GM21390 (cell line): ENCODE data around the gene TMEM225B.
"Not testable (repeated sequence)": the region's sequence is repeated elsewhere in the genome, so short reads cannot be mapped to it uniquely, and the experiment has no call there.

ENCODE experiments used
- ATAC-seq: cut with Tn5 transposase; IDR thresholded peaks from one replicate; pipeline ENCODE4 v1.9.1; 2021; ENCODE audit not compliant: unreplicated experiment

The TMEM225B gene

DNA sequence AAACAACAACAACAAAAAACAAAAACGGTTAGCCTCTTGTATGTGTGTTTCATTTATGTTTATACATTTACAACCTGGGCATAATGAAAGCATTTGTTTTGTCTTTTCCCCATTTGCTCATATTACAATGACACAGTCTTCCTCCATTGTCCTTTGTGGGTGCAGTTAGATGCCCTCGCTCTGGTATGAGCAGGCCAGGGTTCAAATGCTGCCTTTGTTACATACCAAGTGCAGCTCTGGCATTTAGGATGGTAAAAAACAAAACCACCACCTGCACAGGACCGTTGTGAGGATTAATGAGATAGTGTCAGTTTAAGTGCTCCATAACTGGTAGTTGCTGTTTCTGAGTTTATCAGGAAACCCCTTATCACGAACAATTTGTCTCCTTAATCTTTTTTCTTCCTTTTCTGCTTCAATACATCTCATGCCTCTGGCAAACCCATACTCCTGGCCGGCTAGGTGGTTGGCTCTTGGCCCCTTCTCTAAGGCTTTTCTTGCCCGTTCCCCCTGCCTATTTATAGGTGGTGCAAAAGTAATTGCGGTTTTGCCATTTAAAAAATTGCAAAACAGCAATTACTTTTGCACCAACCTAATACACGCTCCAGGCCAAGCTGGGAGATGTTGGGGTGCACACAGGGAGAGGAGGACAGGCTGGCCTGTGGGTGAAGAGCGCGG is 18.6 kb upstream of the TMEM225B start:
- no peak for ATAC-seq

DNA sequence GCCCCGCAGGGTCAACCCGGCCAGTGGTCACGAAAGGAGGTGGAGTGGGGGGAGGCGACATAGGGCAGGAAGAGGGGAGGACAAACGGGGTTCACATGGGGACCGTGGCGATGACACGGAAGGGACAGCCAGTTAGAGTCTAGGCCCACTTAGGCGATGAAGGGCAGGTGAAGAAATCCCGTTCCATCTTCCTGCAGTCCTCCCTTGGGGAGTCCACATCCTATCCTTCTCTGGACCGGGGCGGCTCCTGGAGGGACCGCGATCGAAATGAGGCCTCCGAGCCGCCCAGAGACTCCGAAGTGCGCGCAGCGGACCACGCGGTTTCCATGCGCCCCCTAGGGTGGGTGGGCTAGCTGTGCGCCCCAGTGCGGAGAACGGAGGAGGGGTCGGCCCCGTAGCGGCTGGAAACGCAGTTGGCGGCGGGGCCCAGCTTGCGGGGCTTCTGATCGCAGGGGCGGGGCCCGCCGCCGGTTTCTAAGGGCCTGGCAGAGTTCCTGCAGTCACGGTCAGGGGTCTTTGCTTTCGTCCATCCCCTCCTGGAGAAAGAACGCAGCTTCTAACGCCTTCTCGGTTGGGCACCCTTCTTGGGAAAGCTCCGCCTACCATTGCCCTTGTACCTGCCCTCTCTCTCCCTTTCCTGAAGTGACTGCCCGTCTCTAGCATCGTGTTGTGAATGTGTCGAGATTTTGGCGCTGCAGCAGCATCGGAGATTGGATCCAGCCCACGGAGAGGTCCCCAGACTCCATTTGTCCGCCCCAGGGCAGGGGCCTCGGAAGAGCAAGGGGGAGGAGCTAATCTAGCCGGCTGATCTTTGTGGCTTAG is 17.9 kb upstream of the TMEM225B start:
- ATAC-seq = no peak

DNA sequence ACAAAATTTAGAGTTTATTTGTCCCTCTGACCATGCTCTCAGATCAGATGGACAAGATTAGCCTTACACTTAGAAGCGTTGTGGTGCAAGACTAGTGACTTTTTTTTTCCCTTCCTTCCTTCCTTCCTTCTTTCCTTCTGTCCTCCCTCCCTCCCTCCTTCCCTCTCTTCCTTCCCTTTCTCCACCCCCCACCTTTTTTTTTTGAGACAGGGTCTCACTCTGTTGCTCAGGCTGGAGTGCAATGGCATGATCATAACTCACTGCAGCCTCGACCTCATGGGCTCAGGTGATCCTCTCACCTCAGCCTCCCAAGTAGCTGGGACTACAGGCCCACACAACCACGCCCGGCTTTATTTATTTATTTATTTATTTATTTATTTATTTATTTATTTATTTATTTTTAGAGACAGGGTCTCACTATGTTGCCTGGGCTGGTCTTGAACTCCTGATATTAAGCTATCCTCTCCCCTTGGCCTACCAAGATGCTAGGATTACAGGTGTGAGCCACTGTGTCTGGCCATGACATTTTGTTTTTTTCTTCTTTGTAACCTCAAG is 17.2 kb upstream of the TMEM225B start:
- ATAC-seq = not testable (repeated sequence)

DNA sequence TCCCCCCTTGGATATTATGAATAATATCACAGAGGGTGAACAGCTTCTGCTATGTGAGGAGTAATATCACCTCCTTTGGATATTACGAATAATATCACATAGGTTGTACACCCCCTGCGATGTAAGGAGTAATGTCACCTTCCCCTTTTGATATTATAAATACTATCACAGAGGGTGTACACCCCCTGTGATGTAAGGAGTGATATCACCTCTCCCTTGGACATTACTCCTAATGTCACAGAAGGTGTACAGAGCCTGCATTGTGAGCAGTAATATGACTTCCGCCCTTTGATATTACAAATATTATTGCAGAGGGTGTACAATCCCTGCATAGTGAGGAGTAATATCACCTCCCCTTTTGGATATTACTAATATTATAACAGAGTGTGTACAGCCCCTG is 9.2 kb upstream of the TMEM225B start:
- no peak for ATAC-seq

DNA sequence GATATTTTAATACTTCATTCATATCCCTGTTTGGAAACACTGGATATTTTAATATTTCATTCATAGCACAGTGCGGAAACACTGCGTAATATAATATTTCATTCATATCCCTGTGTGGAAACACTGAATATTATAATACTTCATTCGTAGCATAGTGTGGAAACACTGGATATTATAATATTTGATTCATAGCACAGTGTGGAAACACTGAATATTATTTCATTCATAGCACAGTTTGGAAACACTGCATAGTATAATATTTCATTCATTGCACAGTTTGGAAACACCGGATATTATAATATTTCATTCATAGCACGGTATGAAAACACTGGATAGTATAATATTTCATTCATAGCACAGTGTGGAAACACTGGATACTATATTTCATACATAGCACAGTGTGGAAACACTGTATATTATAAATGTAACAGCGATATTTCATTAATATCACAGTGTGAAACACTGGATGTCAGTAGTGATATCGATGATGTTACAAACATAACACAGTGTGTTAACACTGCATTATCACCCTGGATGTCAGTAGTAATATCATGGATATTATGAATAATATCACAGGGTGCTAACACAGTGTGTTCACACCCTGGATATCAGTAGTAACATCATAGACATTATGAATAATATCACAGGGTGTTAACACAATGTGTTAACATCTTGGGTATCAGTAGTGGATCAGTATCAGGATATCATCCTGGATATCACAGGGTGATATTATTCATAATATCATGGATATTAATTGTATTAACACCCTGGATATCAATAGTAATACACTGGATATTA is 2.9 kb upstream of the TMEM225B start:
- ATAC-seq = no peak

DNA sequence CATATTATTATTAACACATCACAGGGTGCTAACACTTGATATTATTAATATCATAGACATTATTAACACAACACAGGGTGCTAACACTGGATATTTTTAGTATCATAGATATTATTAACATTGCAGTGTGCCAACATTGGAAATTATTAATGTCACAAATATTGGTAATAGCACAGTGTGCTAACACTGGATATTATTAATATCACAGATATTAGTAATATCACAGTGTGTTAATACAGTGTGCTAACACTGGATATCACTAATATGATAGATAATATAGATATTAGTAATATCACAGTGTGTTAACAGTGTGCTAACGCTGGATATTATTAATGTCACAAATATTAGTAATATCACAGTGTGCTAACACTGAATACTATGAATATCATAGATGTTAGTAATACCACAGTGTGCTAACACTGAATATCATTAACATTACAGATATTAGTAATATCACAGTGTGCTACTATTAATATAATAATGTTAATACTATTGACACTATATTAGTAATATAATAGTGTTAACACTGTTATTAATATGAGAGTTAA is 1.6 kb upstream of the TMEM225B start:
- ATAC-seq = no peak

DNA sequence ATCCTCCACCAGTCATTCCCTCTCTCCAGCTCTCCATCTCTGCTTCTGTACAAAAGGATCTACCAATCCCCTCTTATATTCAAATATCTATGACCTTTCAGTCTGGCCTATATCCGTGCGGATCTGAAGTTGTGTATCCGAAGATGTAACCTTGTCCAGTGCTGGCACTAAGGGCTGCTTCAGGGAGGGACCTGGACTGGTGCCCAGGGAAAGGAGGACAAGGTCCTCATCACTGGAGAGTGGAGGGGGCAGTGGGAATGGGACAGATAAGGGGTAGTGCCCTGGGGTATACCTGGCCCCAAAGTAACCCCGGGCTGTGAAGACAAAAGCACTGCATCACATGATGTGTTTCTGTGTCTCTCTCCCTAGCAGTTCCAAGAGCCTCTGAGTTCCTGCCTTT is 1.8 kb downstream of the TMEM225B start:
- ATAC-seq = no peak

DNA sequence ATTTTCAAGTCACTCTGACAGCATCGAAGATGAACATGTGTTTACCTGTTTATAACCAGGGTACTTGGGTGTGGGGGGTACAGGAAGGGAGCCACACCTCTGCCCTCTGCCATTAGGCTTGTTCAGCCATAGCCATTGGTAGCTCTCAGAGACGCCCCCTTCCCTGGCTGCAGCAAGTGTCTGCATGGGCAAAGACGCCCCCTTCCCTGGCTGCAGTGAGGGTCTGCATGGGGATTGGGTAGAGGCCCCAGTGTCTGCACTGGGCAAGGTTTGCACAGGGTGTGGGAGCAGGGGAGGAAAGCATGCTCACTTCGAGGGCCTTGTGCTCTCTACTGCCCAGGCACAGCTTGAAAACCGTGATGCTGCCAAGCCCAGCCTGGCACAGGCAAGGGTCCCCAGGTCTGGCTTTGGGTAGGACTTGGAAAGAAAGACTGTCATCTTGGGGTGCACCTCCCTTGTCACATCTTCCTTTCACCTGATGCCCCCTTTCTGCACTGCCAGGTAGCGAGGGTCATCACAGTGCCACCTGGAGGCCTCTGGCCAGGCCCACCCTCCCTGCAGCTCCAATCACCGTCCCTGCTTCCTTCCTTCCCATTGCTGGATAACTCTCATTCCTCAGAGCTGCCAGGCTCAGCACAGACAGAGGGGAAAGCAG is 3.7 kb downstream of the TMEM225B start:
- no peak for ATAC-seq

DNA sequence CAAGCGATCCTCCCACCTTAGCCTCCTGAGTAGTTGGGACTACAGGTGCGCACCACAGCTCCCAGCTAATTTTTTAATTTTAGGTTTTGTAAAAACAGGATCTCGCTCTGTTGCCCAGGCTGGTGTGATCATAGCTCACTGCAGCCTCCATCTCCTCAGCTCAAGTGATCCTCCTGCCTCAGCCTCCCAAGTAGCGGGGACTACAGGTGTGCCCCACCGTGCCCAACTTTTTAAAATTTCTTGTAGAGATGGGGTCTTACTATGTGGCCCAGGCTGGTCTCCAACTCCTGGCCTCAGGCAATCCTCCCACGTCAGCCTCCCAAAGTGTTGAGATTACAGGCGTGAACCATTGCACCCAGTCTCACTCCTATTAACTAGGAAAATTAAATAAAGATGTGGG is 7.5 kb downstream of the TMEM225B start:
- no peak for ATAC-seq

DNA sequence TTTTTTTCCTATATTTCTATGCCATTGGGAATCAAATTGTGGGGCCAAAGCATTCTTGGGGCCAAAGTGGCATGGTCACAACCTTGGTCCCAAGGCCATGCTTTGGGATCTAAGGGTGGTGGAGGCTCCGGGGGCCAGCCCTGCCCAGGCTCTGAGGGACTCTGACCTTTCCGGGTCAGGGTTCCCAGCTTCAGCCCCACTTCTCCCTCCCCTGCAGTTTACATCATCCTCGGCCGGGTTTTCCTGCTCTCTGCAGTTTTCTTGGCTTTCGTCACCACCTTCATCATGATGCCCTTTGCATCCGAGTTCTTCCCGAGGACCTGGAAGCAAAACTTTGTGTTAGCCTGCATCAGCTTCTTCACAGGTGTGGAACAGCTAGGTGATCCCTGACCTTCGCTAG is 8.5 kb downstream of the TMEM225B start:
- ATAC-seq = no peak

DNA sequence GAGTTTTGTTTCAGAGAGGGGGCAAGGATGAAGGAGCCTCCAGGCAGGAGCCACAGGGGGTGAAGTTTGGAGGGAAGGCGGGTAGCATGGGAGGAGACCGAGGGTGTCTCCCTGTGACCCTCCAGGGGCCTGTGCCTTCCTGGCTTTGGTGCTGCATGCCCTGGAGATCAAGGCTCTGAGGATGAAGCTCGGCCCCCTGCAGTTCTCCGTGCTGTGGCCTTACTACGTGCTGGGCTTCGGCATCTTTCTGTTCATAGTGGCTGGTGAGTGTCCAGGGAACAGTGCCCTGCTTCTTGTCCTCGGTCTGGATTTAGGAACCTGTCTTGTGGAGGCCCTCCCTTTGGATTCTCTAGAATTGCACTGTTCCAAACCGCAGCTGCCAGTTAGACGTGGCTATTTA is 9.5 kb downstream of the TMEM225B start:
- ATAC-seq = no peak

DNA sequence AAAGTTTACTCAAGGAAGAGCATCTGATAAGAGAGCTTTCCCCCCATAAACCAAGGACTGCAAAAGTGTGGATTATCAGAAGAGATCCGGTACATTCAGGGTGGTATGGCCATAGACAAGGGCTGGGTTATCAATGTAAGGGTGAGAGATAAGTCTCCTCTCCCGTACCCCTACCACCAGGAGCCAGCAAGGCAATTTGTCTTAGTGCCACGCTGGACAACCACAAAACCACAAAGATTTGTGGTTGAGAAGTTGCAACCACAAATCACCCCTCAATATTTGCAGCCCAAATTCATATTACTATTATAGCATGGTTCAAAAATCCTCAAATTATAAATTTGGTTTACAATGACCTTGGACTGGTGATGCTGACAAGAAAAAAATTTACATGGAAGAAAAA is 16.4 kb downstream of the TMEM225B start:
- ATAC-seq = no peak

DNA sequence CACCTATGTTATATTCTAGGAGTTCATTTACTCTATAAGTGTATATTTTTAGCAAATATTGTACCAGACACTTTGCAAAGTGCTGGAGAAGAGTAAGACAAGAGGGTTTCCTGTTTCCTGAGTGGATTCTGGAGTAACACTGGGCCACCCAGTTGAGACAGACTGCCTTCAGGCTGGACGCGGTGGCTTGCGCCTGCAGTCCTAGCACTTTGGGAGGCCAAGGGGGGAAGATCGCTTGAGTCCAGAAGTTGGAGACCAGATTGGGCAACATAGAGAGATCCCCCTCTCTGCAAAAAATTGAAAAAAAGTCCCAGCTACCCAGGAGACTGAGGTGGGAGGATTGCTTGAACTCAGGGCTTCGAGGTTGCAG is 17.9 kb downstream of the TMEM225B start:
- no peak for ATAC-seq

DNA sequence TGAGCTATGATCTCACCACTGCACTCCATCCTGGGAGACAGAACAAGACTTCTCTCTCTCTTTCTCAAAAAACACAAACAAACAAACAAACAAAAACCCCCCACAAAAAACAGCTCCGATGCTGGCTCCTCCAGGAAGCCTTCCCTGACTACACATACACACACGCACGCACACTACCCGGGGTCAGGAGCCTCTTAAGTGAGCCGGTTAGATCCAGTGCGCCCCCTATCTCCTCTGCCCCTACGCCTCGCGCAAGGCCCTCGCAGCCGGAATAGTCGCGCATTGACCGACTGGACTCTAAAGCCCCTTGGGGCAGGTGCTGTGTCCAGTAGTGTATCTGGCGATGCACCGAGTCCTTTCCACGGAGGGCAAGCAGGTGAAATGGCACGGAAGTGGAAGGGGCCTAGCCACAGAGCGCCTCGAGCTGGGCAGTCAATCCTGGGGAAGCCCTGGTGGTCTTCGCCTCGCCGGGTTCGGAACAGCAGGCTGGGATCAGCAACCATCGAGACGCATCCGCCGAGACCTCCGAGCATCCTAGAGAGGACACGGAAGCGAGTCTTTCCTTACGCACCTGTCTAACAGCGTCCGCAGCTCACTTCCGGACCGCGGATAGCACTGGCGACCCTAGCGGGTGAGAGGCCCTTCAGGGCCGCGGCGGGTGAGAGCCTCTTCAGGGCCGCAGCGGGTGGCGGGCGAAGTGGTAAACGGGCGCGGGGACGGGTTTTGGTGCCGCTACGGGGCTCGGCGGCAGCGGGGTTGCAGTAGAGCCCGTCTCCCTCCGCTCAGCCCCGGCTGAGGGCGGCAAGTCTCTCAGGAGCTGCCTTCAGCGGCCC is 18.5 kb downstream of the TMEM225B start, which contains the start of gene ZSCAN25:
TSS of gene ZSCAN25 (plus strand) at position 588 of the 833 bp plus-strand sequence. CDS start 2,661 bp downstream, outside the sequence.
- ATAC-seq = peak; percentile 96

DNA sequence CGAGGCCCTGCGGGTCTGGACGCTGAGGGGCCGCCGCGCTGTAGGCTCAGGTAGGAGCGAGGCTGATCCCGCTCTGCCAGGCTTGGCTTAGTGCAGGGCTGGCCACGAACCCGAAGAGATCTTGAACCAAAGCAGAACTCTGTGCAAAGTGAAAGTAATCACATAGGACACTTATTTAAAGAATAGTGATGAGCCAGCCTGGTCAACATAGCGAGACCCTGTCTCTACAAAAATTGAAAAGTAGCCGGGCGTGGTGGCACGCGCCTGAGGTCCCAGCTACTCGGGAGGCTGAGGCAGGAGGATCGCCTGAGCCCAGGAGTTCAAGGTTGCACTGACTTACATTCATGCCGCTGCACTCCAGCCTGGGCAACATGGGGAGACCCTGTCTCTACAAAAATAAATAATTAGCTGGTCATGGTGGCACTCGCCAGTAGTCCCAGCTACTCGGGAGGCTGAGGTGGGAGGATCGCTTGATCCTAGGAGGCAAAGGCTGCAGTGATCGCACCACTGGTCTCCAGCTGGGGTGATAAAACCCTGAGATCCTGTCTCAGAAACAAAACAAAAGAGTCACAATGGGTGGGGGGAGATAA is 19.2 kb downstream of the TMEM225B start:
- ATAC-seq = no peak

DNA sequence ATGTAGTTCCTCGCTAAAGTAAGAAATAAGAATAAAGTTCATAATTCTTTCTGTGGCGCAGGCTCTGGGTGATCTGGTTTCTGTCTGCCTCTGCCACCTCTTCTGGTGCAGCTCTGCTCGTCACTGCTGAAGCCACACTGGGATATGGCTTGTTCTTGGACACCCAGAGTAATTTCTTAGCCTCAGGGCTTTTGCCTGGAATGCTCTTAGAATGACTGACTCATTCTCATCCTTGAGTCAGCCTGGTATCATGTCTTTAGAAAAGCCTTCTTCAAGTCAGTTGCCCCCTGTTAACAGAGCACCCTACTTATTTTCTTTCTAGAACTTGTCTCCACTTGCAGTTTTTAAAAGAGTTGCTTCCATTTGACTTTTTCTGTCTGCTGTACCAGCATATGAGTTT is 20.7 kb downstream of the TMEM225B start:
- ATAC-seq = no peak

DNA sequence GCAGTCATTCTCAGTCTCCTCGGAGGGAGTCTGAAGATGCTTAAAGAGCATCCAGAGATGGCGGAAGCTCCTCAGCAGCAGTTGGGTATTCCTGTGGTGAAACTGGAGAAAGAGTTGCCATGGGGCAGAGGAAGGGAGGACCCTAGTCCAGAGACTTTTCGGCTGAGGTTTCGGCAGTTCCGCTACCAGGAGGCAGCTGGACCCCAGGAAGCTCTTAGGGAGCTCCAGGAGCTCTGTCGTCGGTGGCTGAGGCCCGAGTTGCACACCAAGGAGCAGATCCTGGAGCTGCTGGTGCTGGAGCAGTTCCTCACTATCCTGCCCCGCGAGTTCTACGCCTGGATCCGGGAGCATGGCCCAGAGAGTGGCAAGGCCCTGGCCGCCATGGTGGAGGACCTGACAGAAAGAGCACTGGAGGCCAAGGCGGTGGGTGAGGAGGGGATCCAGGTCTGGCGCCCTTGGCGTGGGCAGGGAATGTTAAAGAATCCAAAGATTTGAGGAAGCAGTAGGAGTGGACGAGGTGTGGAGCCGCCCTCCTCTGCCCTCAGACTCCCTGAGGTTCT is 21.6 kb downstream of the TMEM225B start:
- no peak for ATAC-seq

DNA sequence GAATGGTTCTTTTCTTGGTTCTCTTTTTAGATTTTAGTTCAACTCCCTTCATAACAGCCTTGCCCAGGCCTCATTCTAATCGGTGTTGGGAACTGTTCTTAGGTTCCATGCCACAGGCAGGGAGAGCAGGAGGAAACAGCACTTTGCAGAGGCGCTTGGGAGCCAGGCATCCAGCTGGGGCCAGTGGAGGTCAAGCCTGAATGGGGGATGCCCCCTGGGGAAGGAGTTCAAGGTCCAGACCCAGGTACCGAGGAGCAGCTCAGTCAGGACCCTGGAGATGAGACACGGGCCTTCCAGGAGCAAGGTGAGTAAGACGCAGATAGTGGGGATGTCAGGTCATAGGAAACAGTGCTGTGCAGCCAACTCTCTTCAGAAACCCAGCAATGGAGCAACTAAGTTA is 23.2 kb downstream of the TMEM225B start:
- ATAC-seq = no peak

DNA sequence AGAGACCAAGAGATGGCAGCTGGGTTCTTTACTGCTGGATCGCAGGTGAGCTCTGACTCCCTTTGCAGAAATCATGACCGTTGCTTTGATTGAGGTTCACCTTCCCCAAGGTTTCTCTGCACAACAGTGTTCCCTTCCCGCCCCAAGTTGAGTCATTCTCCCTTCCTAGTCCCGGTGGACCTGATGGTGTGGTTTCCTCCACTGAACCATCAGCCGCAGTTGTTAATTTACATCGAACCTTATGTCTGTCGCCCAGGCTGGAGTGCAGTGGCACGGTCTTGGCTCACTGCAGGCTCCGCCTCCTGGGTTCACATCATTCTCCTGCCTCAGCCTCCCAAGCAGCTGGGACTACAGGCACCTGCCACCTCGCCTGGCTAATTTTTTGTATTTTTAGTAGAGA is 24.5 kb downstream of the TMEM225B start:
- no peak for ATAC-seq
